ENCODE data around the gene FRMD4A. TPM values are rescaled to one million over a fixed set of nuclear protein-coding genes. Genes with fewer than 3 reads are reported as not detected.

FRMD4A gene
- total RNA-seq, 1 donor from 2014 or later = 9.6 TPM

- no peak for ATAC-seq
These were observed 669.5 kb downstream of the FRMD4A start for GRCh38 chr10:13661256-13661655.

GRCh38 chr10:13660551-13660920 lies 670.2 kb downstream of the FRMD4A start:
- peak; percentile 88 for ATAC-seq

- ATAC-seq = peak; percentile 78
These were observed 670.7 kb downstream of the FRMD4A start for GRCh38 chr10:13659887-13660550.

GRCh38 chr10:13658871-13659685 lies 671.6 kb downstream of the FRMD4A start:
- ATAC-seq = no peak

- no peak for ATAC-seq
These were observed 672.5 kb downstream of the FRMD4A start for GRCh38 chr10:13658264-13658663.

- no peak for ATAC-seq
These were observed 673.5 kb downstream of the FRMD4A start for GRCh38 chr10:13657101-13657680.

- no peak for ATAC-seq
These were observed 674.2 kb downstream of the FRMD4A start for GRCh38 chr10:13656337-13657100.

GRCh38 chr10:13654846-13655245 lies 675.9 kb downstream of the FRMD4A start:
- ATAC-seq = no peak

GRCh38 chr10:13654118-13654830 lies 676.5 kb downstream of the FRMD4A start:
- ATAC-seq = no peak

GRCh38 chr10:13652860-13653259 lies 677.9 kb downstream of the FRMD4A start:
- no peak for ATAC-seq

GRCh38 chr10:13651969-13652720 lies 678.6 kb downstream of the FRMD4A start:
- ATAC-seq = no peak

GRCh38 chr10:13650961-13651360 lies 679.8 kb downstream of the FRMD4A start:
- no peak for ATAC-seq

GRCh38 chr10:13649844-13650520 lies 680.7 kb downstream of the FRMD4A start:
- no peak for ATAC-seq

GRCh38 chr10:13648425-13648824 lies 682.3 kb downstream of the FRMD4A start:
- ATAC-seq = no peak

GRCh38 chr10:13644866-13645265 lies 685.9 kb downstream of the FRMD4A start:
- no peak for ATAC-seq

GRCh38 chr10:13643016-13643415 lies 687.7 kb downstream of the FRMD4A start:
- no peak for ATAC-seq

GRCh38 chr10:13642293-13642692 lies 688.4 kb downstream of the FRMD4A start:
- ATAC-seq = no peak

GRCh38 chr10:13637894-13638293 lies 692.8 kb downstream of the FRMD4A start:
- ATAC-seq = no peak

GRCh38 chr10:13637303-13637856 lies 693.3 kb downstream of the FRMD4A start:
- no peak for ATAC-seq

- ATAC-seq = no peak
These were observed 693.9 kb downstream of the FRMD4A start for GRCh38 chr10:13636776-13637175.

- no peak for ATAC-seq
These were observed 696.5 kb downstream of the FRMD4A start for GRCh38 chr10:13634207-13634606.
